ENCODE results near the gene CRYGB. TPM values are rescaled to one million over a fixed set of nuclear protein-coding genes. Genes with fewer than 3 reads are reported as not detected.
A peak's percentile ranks its signal among the peaks of the same experiment; 100 is the strongest.

The CRYGB gene
- total and polyA plus RNA-seq, 2 of the 13 experiments (the other 11 are each of a cell fraction or from before 2014, with no cell fraction given): not detected

DNA sequence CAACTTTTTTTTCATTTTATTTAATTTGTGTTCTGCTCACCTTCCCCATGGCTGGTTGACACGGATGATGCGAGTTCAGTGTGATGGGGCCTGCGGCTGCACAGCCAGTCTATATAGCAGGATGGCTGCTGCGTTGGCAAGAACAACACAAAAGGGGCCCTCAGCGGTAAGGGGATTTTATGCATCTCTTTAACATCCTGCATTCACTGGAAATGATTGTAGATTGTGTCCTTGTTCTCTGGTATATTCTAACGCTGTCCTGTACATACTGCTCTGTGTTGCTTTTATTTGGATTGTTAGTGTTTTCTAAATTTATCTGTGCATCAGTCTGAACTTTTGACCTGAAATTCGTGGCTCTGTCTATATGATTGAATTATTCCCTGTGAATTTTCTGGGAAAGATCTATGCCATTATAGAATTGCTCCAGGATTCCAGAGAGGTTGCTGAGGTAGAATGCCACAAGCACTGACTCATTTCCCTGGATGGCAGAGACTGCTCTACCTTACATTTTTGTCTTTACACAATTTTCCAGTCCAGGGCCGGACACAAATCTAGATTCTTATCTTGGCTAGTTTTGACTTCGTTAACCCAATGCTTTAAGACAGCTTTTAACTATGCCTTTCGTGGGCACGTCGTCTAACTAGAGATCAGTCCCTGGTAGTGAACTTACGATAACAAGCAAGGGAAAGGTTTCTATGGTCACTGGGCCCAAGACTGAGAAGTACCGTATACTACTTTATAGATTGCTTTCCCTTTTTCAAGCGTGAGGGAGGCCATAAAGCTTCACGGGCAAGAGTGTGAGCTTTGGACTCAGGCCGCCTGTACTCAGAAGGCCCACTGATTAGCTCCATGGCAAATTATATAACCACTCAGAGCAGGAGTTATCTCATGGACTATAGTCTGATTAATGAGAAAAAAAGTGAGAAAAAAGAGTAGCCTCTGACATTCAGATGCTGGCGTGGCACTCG lies 15.9 kb downstream of the CRYGB start, which contains the start of gene CRYGC (continued):
- TF ChIP-seq HBP1 (CRISPR knock-in tag; IDR thresholded peaks at IDR 0.05; ENCODE audit: low read depth) (no peak), ARID2 (CRISPR knock-in tag; IDR thresholded peaks at IDR 0.05; ENCODE audit: borderline replicate concordance) (no peak), ZSCAN20 (CRISPR knock-in tag; IDR thresholded peaks at IDR 0.05; ENCODE audit: borderline replicate concordance) (no peak), CREBL2 (CRISPR knock-in tag; IDR thresholded peaks at IDR 0.05; ENCODE audit: borderline replicate concordance) (no peak), ETV5 (CRISPR knock-in tag; IDR thresholded peaks at IDR 0.05; ENCODE audit: borderline replicate concordance) (peak; percentile 17; the same call in 1 of the 2 replicates), KMT2B (CRISPR knock-in tag; IDR thresholded peaks at IDR 0.05) (no peak), MIER3 (CRISPR knock-in tag; IDR thresholded peaks at IDR 0.05; ENCODE audit: borderline replicate concordance) (no peak), GLMP (CRISPR knock-in tag; IDR thresholded peaks at IDR 0.05; ENCODE audit: borderline replicate concordance) (no peak), ZNF639 (CRISPR knock-in tag; conservative IDR thresholded peaks at IDR 0.05) (no peak), ZNF773 (CRISPR knock-in tag; IDR thresholded peaks at IDR 0.05; ENCODE audit: borderline replicate concordance) (no peak), NFRKB (IDR thresholded peaks at IDR 0.05) (no peak), GABPA (IDR thresholded peaks at IDR 0.05; ENCODE audit: low read depth, low read length) (no peak), GABPA (CRISPR knock-in tag; IDR thresholded peaks at IDR 0.05; ENCODE audit: low read depth) (peak; percentile 18; the same call in 1 of the 2 replicates), DMAP1 (CRISPR knock-in tag; IDR thresholded peaks at IDR 0.05) (peak; percentile 47; the same call in 1 of the 2 replicates), MAF1 (CRISPR knock-in tag; IDR thresholded peaks at IDR 0.05; ENCODE audit: borderline replicate concordance) (no peak), RORA (CRISPR knock-in tag; IDR thresholded peaks at IDR 0.05) (no peak), ZSCAN9 (CRISPR knock-in tag; IDR thresholded peaks at IDR 0.05; ENCODE audit: borderline replicate concordance) (0 out of 2 replicates have a peak, but pooled peaks have one; percentile 48), ZNF354B (CRISPR knock-in tag; IDR thresholded peaks at IDR 0.05) (no peak), ZNF577 (CRISPR knock-in tag; IDR thresholded peaks at IDR 0.05; ENCODE audit: borderline replicate concordance, low read depth) (no peak), ARNT (IDR thresholded peaks at IDR 0.05) (no peak), CENPBD1 (CRISPR knock-in tag; IDR thresholded peaks at IDR 0.05; ENCODE audit: borderline replicate concordance, low read depth) (no peak), HMGA1 (CRISPR knock-in tag; conservative IDR thresholded peaks at IDR 0.05) (no peak), SOX5 (CRISPR knock-in tag; IDR thresholded peaks at IDR 0.05; ENCODE audit: borderline replicate concordance) (peak; percentile 58), RFX1 (IDR thresholded peaks at IDR 0.05) (no peak)
- TF ChIP-seq, protein P1, sequence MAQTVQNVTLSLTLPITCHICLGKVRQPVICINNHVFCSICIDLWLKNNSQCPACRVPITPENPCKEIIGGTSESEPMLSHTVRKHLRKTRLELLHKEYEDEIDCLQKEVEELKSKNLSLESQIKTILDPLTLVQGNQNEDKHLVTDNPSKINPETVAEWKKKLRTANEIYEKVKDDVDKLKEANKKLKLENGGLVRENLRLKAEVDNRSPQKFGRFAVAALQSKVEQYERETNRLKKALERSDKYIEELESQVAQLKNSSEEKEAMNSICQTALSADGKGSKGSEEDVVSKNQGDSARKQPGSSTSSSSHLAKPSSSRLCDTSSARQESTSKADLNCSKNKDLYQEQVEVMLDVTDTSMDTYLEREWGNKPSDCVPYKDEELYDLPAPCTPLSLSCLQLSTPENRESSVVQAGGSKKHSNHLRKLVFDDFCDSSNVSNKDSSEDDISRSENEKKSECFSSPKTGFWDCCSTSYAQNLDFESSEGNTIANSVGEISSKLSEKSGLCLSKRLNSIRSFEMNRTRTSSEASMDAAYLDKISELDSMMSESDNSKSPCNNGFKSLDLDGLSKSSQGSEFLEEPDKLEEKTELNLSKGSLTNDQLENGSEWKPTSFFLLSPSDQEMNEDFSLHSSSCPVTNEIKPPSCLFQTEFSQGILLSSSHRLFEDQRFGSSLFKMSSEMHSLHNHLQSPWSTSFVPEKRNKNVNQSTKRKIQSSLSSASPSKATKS (CRISPR knock-in tag; IDR thresholded peaks at IDR 0.05): no peak; the same call in 1 of the 2 replicates

Measured in HepG2 (cell line).